ENCODE results near the gene GRIN2C. TPM values are rescaled to one million over a fixed set of nuclear protein-coding genes. Genes with fewer than 3 reads are reported as not detected.

The GRIN2C gene
- total RNA-seq, 1 donor from 2014 or later = 2.1 TPM

- Histone ChIP-seq H3K4me1 (ENCODE audit: control insufficient read depth in 3 of 3, insufficient read depth in 3 of 3, low read length in 3 of 3) (peaks cover 0 to 6% (median 5%) of the 10 kb centered on the region in 3 donors), H3K36me3 (ENCODE audit: control insufficient read depth in 3 of 3, insufficient read depth in 3 of 3, low read length in 3 of 3) (peaks cover 0 to 10% (median 4%) of the 10 kb centered on the region in 3 donors), H3K9ac (ENCODE audit: low read depth in 1 of 3, low read length in 3 of 3) (no peak overlapping the region), H3K9me3 (ENCODE audit: control insufficient read depth in 3 of 3, low read length in 3 of 3) (no peaks in the 10 kb centered on the region), H3K27me3 (ENCODE audit: control insufficient read depth in 3 of 3, insufficient read depth in 3 of 3, low read length in 3 of 3) (no peaks in the 10 kb centered on the region), H3K4me3 (ENCODE audit: low read length in 3 of 3) (no peak overlapping the region), H3K27ac (ENCODE audit: low read depth, low read length) (no peak overlapping the region)
Measured at GRCh38 chr17:74825952-74826719, 33.5 kb downstream of the GRIN2C start.

- Histone ChIP-seq H3K36me3 (ENCODE audit: control insufficient read depth in 3 of 3, insufficient read depth in 3 of 3, low read length in 3 of 3) (peaks cover 0 to 13% (median 5%) of the 10 kb centered on the region in 3 donors), H3K9me3 (ENCODE audit: control insufficient read depth in 3 of 3, low read length in 3 of 3) (no peaks in the 10 kb centered on the region), H3K27me3 (ENCODE audit: control insufficient read depth in 3 of 3, insufficient read depth in 3 of 3, low read length in 3 of 3) (no peaks in the 10 kb centered on the region), H3K27ac (ENCODE audit: low read depth, low read length) (no peak overlapping the region), H3K4me3 (ENCODE audit: low read length in 3 of 3) (no peak overlapping the region), H3K4me1 (ENCODE audit: control insufficient read depth in 3 of 3, insufficient read depth in 3 of 3, low read length in 3 of 3) (peaks cover 0 to 6% (median 5%) of the 10 kb centered on the region in 3 donors), H3K9ac (ENCODE audit: low read depth in 1 of 3, low read length in 3 of 3) (no peak overlapping the region)
Measured at GRCh38 chr17:74824961-74825627, 34.6 kb downstream of the GRIN2C start.

- Histone ChIP-seq H3K9ac (ENCODE audit: low read depth in 1 of 3, low read length in 3 of 3) (no peak overlapping the region), H3K27ac (ENCODE audit: low read depth, low read length) (no peak overlapping the region), H3K4me1 (ENCODE audit: control insufficient read depth in 3 of 3, insufficient read depth in 3 of 3, low read length in 3 of 3) (peaks cover 0 to 6% (median 5%) of the 10 kb centered on the region in 3 donors), H3K36me3 (ENCODE audit: control insufficient read depth in 3 of 3, insufficient read depth in 3 of 3, low read length in 3 of 3) (peaks cover 0 to 18% (median 4%) of the 10 kb centered on the region in 3 donors), H3K4me3 (ENCODE audit: low read length in 3 of 3) (no peak overlapping the region), H3K27me3 (ENCODE audit: control insufficient read depth in 3 of 3, insufficient read depth in 3 of 3, low read length in 3 of 3) (no peaks in the 10 kb centered on the region), H3K9me3 (ENCODE audit: control insufficient read depth in 3 of 3, low read length in 3 of 3) (no peaks in the 10 kb centered on the region)
Measured at GRCh38 chr17:74822939-74823367, 36.7 kb downstream of the GRIN2C start.

GRCh38 chr17:74822335-74822938, 37.2 kb downstream of the GRIN2C start:
- Histone ChIP-seq H3K27ac (ENCODE audit: low read depth, low read length) (no peak overlapping the region), H3K9me3 (ENCODE audit: control insufficient read depth in 3 of 3, low read length in 3 of 3) (no peaks in the 10 kb centered on the region), H3K4me3 (ENCODE audit: low read length in 3 of 3) (no peak overlapping the region), H3K4me1 (ENCODE audit: control insufficient read depth in 3 of 3, insufficient read depth in 3 of 3, low read length in 3 of 3) (peaks cover 0 to 6% (median 5%) of the 10 kb centered on the region in 3 donors), H3K36me3 (ENCODE audit: control insufficient read depth in 3 of 3, insufficient read depth in 3 of 3, low read length in 3 of 3) (peaks cover 0 to 18% (median 7%) of the 10 kb centered on the region in 3 donors), H3K27me3 (ENCODE audit: control insufficient read depth in 3 of 3, insufficient read depth in 3 of 3, low read length in 3 of 3) (no peaks in the 10 kb centered on the region), H3K9ac (ENCODE audit: low read depth in 1 of 3, low read length in 3 of 3) (no peak overlapping the region)

- no peak overlapping the region for H3K27ac ChIP-seq (ENCODE audit: low read depth, low read length)
- H3K4me1 ChIP-seq (ENCODE audit: control insufficient read depth in 3 of 3, insufficient read depth in 3 of 3, low read length in 3 of 3) = peaks cover 0 to 6% (median 5%) of the 10 kb centered on the region in 3 donors
- H3K9me3 ChIP-seq (ENCODE audit: control insufficient read depth in 3 of 3, low read length in 3 of 3) = no peaks in the 10 kb centered on the region
- peak overlapping the region in 1 of 3 donors; percentile 8 for H3K9ac ChIP-seq (ENCODE audit: low read depth in 1 of 3, low read length in 3 of 3)
- no peak overlapping the region for H3K4me3 ChIP-seq (ENCODE audit: low read length in 3 of 3)
- H3K27me3 ChIP-seq (ENCODE audit: control insufficient read depth in 3 of 3, insufficient read depth in 3 of 3, low read length in 3 of 3) = no peaks in the 10 kb centered on the region
- H3K36me3 ChIP-seq (ENCODE audit: control insufficient read depth in 3 of 3, insufficient read depth in 3 of 3, low read length in 3 of 3) = peaks cover 0 to 24% (median 10%) of the 10 kb centered on the region in 3 donors
Measured at GRCh38 chr17:74821655-74822334, 37.9 kb downstream of the GRIN2C start.

GRCh38 chr17:74819801-74820436, 39.8 kb downstream of the GRIN2C start:
- Histone ChIP-seq H3K9ac (ENCODE audit: low read depth in 1 of 3, low read length in 3 of 3) (no peak overlapping the region), H3K4me3 (ENCODE audit: low read length in 3 of 3) (no peak overlapping the region), H3K9me3 (ENCODE audit: control insufficient read depth in 3 of 3, low read length in 3 of 3) (no peaks in the 10 kb centered on the region), H3K27ac (ENCODE audit: low read depth, low read length) (no peak overlapping the region), H3K4me1 (ENCODE audit: control insufficient read depth in 3 of 3, insufficient read depth in 3 of 3, low read length in 3 of 3) (peaks cover 0 to 6% (median 5%) of the 10 kb centered on the region in 3 donors), H3K27me3 (ENCODE audit: control insufficient read depth in 3 of 3, insufficient read depth in 3 of 3, low read length in 3 of 3) (no peaks in the 10 kb centered on the region), H3K36me3 (ENCODE audit: control insufficient read depth in 3 of 3, insufficient read depth in 3 of 3, low read length in 3 of 3) (peaks cover 2 to 19% (median 13%) of the 10 kb centered on the region in 3 donors)

GRCh38 chr17:74818291-74818938, 41.3 kb downstream of the GRIN2C start:
- no peaks in the 10 kb centered on the region for H3K9me3 ChIP-seq (ENCODE audit: control insufficient read depth in 3 of 3, low read length in 3 of 3)
- H3K4me3 ChIP-seq (ENCODE audit: low read length in 3 of 3) = no peak overlapping the region
- H3K36me3 ChIP-seq (ENCODE audit: control insufficient read depth in 3 of 3, insufficient read depth in 3 of 3, low read length in 3 of 3) = peaks cover 6 to 18% (median 13%) of the 10 kb centered on the region in 3 donors

GRCh38 chr17:74816905-74817620, 42.6 kb downstream of the GRIN2C start:
- Histone ChIP-seq H3K4me3 (ENCODE audit: low read length in 3 of 3) (no peak overlapping the region), H3K27me3 (ENCODE audit: control insufficient read depth in 3 of 3, insufficient read depth in 3 of 3, low read length in 3 of 3) (no peaks in the 10 kb centered on the region), H3K36me3 (ENCODE audit: control insufficient read depth in 3 of 3, insufficient read depth in 3 of 3, low read length in 3 of 3) (peaks cover 6 to 16% (median 13%) of the 10 kb centered on the region in 3 donors)

More at GRCh38 chr17:74818291-74818938, 41.3 kb downstream of the GRIN2C start:
- Histone ChIP-seq H3K4me1 (ENCODE audit: control insufficient read depth in 3 of 3, insufficient read depth in 3 of 3, low read length in 3 of 3) (peaks cover 3 to 6% (median 5%) of the 10 kb centered on the region in 3 donors), H3K27me3 (ENCODE audit: control insufficient read depth in 3 of 3, insufficient read depth in 3 of 3, low read length in 3 of 3) (no peaks in the 10 kb centered on the region), H3K27ac (ENCODE audit: low read depth, low read length) (no peak overlapping the region), H3K9ac (ENCODE audit: low read depth in 1 of 3, low read length in 3 of 3) (no peak overlapping the region)

More at GRCh38 chr17:74816905-74817620, 42.6 kb downstream of the GRIN2C start:
- Histone ChIP-seq H3K9ac (ENCODE audit: low read depth in 1 of 3, low read length in 3 of 3) (no peak overlapping the region), H3K4me1 (ENCODE audit: control insufficient read depth in 3 of 3, insufficient read depth in 3 of 3, low read length in 3 of 3) (peaks cover 2 to 6% (median 3%) of the 10 kb centered on the region in 3 donors), H3K9me3 (ENCODE audit: control insufficient read depth in 3 of 3, low read length in 3 of 3) (no peaks in the 10 kb centered on the region), H3K27ac (ENCODE audit: low read depth, low read length) (no peak overlapping the region)

Data from skeletal muscle tissue (tissue), 4 donors.